Endothelial cell of umbilical vein (primary cell): ENCODE data around the gene CORO6. TPM values are rescaled to one million over a fixed set of nuclear protein-coding genes. Genes with fewer than 3 reads are reported as not detected.

ENCODE experiments used
- BruUV-seq: library from RNA; stranded (reverse); fragments of 400-500 nt; replicated peaks from 2 replicates; lab custom pipeline; 2021; lab: Mats Ljungman, UMichigan
- CTCF ChIA-PET: fragments of 300-600, 350-600 bp; sonication (Branson Sonifier 250); formaldehyde crosslinking; loops from one replicate; lab custom pipeline; 2021; ENCODE audit warnings: antibody characterized with exemption, inconsistent platforms; lab: Charles Lee
- POLR2A ChIA-PET: fragments of 300-600, 350-600 bp; sonication (Branson Sonifier 250); formaldehyde crosslinking; loops from one replicate; lab custom pipeline; 2021; ENCODE audit warnings: antibody characterized with exemption, inconsistent platforms; lab: Charles Lee
- DNase-seq: peaks from one replicate; pipeline ENCODE4 v3.0.0-alpha.2; 2011; ENCODE audit warnings: low read depth, low spot score
- FAIRE-seq: peaks from 2 replicates; lab custom pipeline; 2011; peaks lifted over from hg19 to GRCh38; lab: Jason Lieb, UNC
- H2AFZ ChIP-seq: 2 replicates; pipeline ENCODE4 v1.6.0; 2012; ENCODE audit warnings: low read depth, low read length, control low read depth, inconsistent platforms
- H3K27ac ChIP-seq: 2 replicates; pipeline ENCODE4 v1.5.1; 2011; ENCODE audit warnings: low read depth, mild to moderate bottlenecking, control low read depth, low read length, moderate library complexity; ENCODE audit not compliant: insufficient read depth
- H3K27me3 ChIP-seq, 2 experiments: 2 replicates each; pipeline versions ENCODE4 v1.6.0 to v1.6.1; 2011; ENCODE audit warnings: low read length in 2 of 2, mixed read lengths in 1 of 2; ENCODE audit not compliant: control insufficient read depth in 2 of 2, insufficient read depth in 2 of 2
- H3K36me3 ChIP-seq, 2 experiments: 2 replicates in 1 of 2; 3 replicates in 1 of 2; pipeline ENCODE4 v1.5.1; 2011; ENCODE audit warnings: low read length in 2 of 2, mild to moderate bottlenecking in 1 of 2, moderate library complexity in 1 of 2; ENCODE audit not compliant: control insufficient read depth in 2 of 2, insufficient read depth in 2 of 2; ENCODE audit errors: extremely low read depth in 1 of 2
- H3K4me1 ChIP-seq: 3 replicates; pipeline ENCODE4 v1.5.1; 2011; ENCODE audit warnings: mild to moderate bottlenecking, low read length; ENCODE audit not compliant: control insufficient read depth, insufficient read depth; ENCODE audit errors: extremely low read depth
- H3K4me2 ChIP-seq: 2 replicates; pipeline ENCODE4 v1.6.1; 2011; ENCODE audit warnings: low read length, control low read depth, mixed read lengths; ENCODE audit not compliant: insufficient read depth
- H3K4me3 ChIP-seq, 3 experiments: fragments of 200-600 bp in 1 of 3; sonication (generic), shearing (Covaris generic) in 1 of 3; replicated peaks in 1 of 3; 2 replicates each; pipeline ENCODE4 v1.5.1; 2011 to 2016; ENCODE audit warnings: control low read depth in 3 of 3, low read length in 3 of 3, mild to moderate bottlenecking in 2 of 3, inconsistent platforms in 1 of 3, low read depth in 1 of 3, moderate library complexity in 1 of 3; ENCODE audit not compliant: insufficient read depth in 1 of 3
- H3K79me2 ChIP-seq: 2 replicates; pipeline ENCODE4 v1.6.0; 2012; ENCODE audit warnings: low read length, inconsistent platforms; ENCODE audit not compliant: control insufficient read depth, insufficient read depth
- H3K9ac ChIP-seq: replicated peaks from 2 replicates; pipeline ENCODE3; 2011; ENCODE audit warnings: low read length, control low read depth; ENCODE audit not compliant: insufficient read depth; ENCODE audit errors: extremely low read depth
- H3K9me1 ChIP-seq: replicated peaks from 3 replicates; pipeline ENCODE4 v1.6.0; 2011; ENCODE audit warnings: mild to moderate bottlenecking, low read length; ENCODE audit not compliant: control insufficient read depth, insufficient read depth; ENCODE audit errors: extremely low read depth
- H3K9me3 ChIP-seq: replicated peaks from 2 replicates; pipeline ENCODE4 v1.5.1; 2012; ENCODE audit warnings: low read length, inconsistent platforms; ENCODE audit not compliant: control insufficient read depth, insufficient read depth
- H4K20me1 ChIP-seq: replicated peaks from 2 replicates; pipeline ENCODE3; 2011; ENCODE audit warnings: mild to moderate bottlenecking, low read length; ENCODE audit not compliant: control insufficient read depth, insufficient read depth; ENCODE audit errors: extremely low read depth
- EZH2 ChIP-seq: IDR thresholded peaks from 2 replicates; pipeline ENCODE4 v1.6.1; 2012; ENCODE audit warnings: borderline replicate concordance, low read depth, mild to moderate bottlenecking, moderate library complexity, low read length, inconsistent platforms; ENCODE audit not compliant: severe bottlenecking
- FOS ChIP-seq: IDR thresholded peaks from 2 replicates; pipeline ENCODE4 v1.6.1; 2011; ENCODE audit warnings: mild to moderate bottlenecking, low read length, moderate library complexity, borderline replicate concordance; ENCODE audit not compliant: insufficient read depth
- GATA2 ChIP-seq: IDR thresholded peaks from 2 replicates; pipeline ENCODE4 v1.7.0; 2011; ENCODE audit warnings: low read depth, mild to moderate bottlenecking, moderate library complexity, mixed read lengths, low read length; ENCODE audit not compliant: insufficient read length, insufficient read depth
- JUN ChIP-seq: IDR thresholded peaks from 2 replicates; pipeline ENCODE4 v1.6.1; 2011; ENCODE audit warnings: borderline replicate concordance, low read depth; ENCODE audit not compliant: insufficient read length, insufficient read depth
- MYC ChIP-seq: IDR thresholded peaks from one replicate; pipeline ENCODE4 v1.6.1; 2011; ENCODE audit warnings: mild to moderate bottlenecking, low read depth, low read length
- POLR2A ChIP-seq: IDR thresholded peaks from 2 replicates; pipeline ENCODE4 v1.6.1; 2012; ENCODE audit warnings: low read depth, mild to moderate bottlenecking, control low read depth, low read length
- POLR2AphosphoS5 ChIP-seq: IDR thresholded peaks from 2 replicates; pipeline ENCODE4 v1.6.1; 2012; ENCODE audit warnings: low read depth, mild to moderate bottlenecking, control low read depth, low read length, moderate library complexity; ENCODE audit not compliant: insufficient read depth
- dilution Hi-C: fragments of 300-500 bp; cut with MboI; formaldehyde crosslinking; loops from one replicate; pipeline ENCODE4 v1.15.0; 2019; ENCODE audit warnings: low sequenced_read_pairs; ENCODE audit not compliant: extremely low pct_ligation_motif_present
- intact Hi-C: fragments of 100-400 bp; cut with micrococcal nuclease; formaldehyde crosslinking; loops from one replicate; pipeline ENCODE4 v1.10.0; 2022
- polyA plus RNA-seq, 4 experiments: library from polyadenylated mRNA; depleted of rRNA in 3 of 4; stranded (reverse) in 3 of 4; unstranded in 1 of 4; fragments of >200 nt; gene quantifications; 2 replicates each; pipeline versions ENCODE4 v1.2.1 to v1.2.3, GENCODE V29; 2011 to 2012; ENCODE audit warnings: missing spikeins in 1 of 4
- total RNA-seq: library from RNA; stranded (reverse); gene quantifications from 2 replicates; pipeline ENCODE4 v1.2.3, GENCODE V29; 2021
- TF ChIP-seq, protein P1 (sequence below), 2 donors: IDR thresholded peaks; 1 replicate in 1 of 2; 2 replicates in 1 of 2; pipeline ENCODE4 v1.5.1; 2011; ENCODE audit warnings: low read length in 2 of 2, mild to moderate bottlenecking in 2 of 2, moderate library complexity in 2 of 2, control low read depth in 1 of 2, inconsistent platforms in 1 of 2, low read depth in 1 of 2; ENCODE audit not compliant: insufficient read depth in 1 of 2; ENCODE audit errors: extremely low read depth in 1 of 2
- TF ChIP-seq, protein P2 (sequence below): IDR thresholded peaks from 2 replicates; pipeline ENCODE4 v1.6.1; 2011; ENCODE audit not compliant: insufficient read depth, insufficient read length

Gene CORO6
- total and polyA plus RNA-seq, 2 donors (not counting 3 experiments of a cell fraction or from before 2014, with no cell fraction given) = 10.7 to 14.7 TPM

- no peak for FAIRE-seq
Observed at GRCh38 chr17:29671661-29672060, 48.9 kb upstream of the CORO6 start.

More at GRCh38 chr17:29671661-29672060, 48.9 kb upstream of the CORO6 start:
- Histone ChIP-seq H3K9ac (no peak overlapping the region), H3K9me3 (no peaks in the 10 kb centered on the region), H2AFZ (no peak overlapping the region), H3K9me1 (no peaks in the 10 kb centered on the region), H3K4me3 (no peak overlapping the region), H3K79me2 (no peaks in the 10 kb centered on the region), H3K4me1 (no peaks in the 10 kb centered on the region), H3K36me3 (peaks cover 3 to 12% of the 10 kb centered on the region in 2 experiments), H3K27me3 (no peaks in the 10 kb centered on the region), H3K27ac (no peak overlapping the region), H4K20me1 (no peaks in the 10 kb centered on the region), H3K4me2 (no peak overlapping the region)
- TF ChIP-seq GATA2 (no peak), POLR2A (no peak), FOS (no peak), EZH2 (no peak), POLR2AphosphoS5 (no peak), MYC (no peak), JUN (no peak)
- TF ChIP-seq, protein P1, sequence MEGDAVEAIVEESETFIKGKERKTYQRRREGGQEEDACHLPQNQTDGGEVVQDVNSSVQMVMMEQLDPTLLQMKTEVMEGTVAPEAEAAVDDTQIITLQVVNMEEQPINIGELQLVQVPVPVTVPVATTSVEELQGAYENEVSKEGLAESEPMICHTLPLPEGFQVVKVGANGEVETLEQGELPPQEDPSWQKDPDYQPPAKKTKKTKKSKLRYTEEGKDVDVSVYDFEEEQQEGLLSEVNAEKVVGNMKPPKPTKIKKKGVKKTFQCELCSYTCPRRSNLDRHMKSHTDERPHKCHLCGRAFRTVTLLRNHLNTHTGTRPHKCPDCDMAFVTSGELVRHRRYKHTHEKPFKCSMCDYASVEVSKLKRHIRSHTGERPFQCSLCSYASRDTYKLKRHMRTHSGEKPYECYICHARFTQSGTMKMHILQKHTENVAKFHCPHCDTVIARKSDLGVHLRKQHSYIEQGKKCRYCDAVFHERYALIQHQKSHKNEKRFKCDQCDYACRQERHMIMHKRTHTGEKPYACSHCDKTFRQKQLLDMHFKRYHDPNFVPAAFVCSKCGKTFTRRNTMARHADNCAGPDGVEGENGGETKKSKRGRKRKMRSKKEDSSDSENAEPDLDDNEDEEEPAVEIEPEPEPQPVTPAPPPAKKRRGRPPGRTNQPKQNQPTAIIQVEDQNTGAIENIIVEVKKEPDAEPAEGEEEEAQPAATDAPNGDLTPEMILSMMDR (IDR thresholded peaks at IDR 0.05; ENCODE audit: extremely low read depth in 1 of 2, insufficient read depth in 1 of 2, low read depth in 1 of 2, low read length in 2 of 2) = no peak
- TF ChIP-seq, protein P2, sequence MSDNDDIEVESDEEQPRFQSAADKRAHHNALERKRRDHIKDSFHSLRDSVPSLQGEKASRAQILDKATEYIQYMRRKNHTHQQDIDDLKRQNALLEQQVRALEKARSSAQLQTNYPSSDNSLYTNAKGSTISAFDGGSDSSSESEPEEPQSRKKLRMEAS = no peak
- dilution Hi-C loops (no loop called here), intact Hi-C loops (no loop called here)
- DNase-seq = no peak
- no TSS peak for BruUV-seq
- ChIA-PET CTCF (interaction anchor here (0.5 to 1.2 kb wide), 2 partner anchors 94 to 108 kb away, joined by 3 read pairs; no protein-coding TSS in a partner anchor), POLR2A (no interaction called here)
